Activated CD8-positive, alpha-beta T cell treated with anti-CD3 and anti-CD28 coated beads for 36 hours (primary cell): ENCODE results near the gene FBXO4. TPM values are rescaled to one million over a fixed set of nuclear protein-coding genes. Genes with fewer than 3 reads are reported as not detected.

Source experiments
- ATAC-seq: fragments of 200-7000 bp; cut with Tn5 transposase; one replicate; pipeline ENCODE4 v1.10.0; 2021; ENCODE audit warnings: mild to moderate bottlenecking, moderate library complexity
- CTCF ChIA-PET: fragments of 350-600 bp; sonication (Branson Sonifier 250); formaldehyde crosslinking; loops from one replicate; lab custom pipeline; 2021; ENCODE audit warnings: antibody characterized with exemption; lab: Charles Lee
- POLR2A ChIA-PET: fragments of 350-600 bp; sonication (Branson Sonifier 250); formaldehyde crosslinking; loops from one replicate; lab custom pipeline; 2021; ENCODE audit warnings: antibody characterized with exemption; lab: Charles Lee
- DNase-seq: peaks from one replicate; pipeline ENCODE4 v3.0.0-alpha.2; 2020
- H3K27ac Mint-ChIP-seq: one replicate; pipeline ENCODE4 v1.8.0; 2021; ENCODE audit warnings: mild to moderate bottlenecking, mixed read lengths
- H3K27me3 Mint-ChIP-seq: one replicate; pipeline ENCODE4 v1.8.0; 2021; ENCODE audit warnings: mixed read lengths
- H3K36me3 Mint-ChIP-seq: one replicate; pipeline ENCODE4 v1.8.0; 2021; ENCODE audit warnings: low read depth, mixed read lengths
- H3K4me1 Mint-ChIP-seq: one replicate; pipeline ENCODE4 v1.8.0; 2021; ENCODE audit warnings: low read depth, mixed read lengths
- H3K4me3 Mint-ChIP-seq: one replicate; pipeline ENCODE4 v1.8.0; 2021; ENCODE audit warnings: mild to moderate bottlenecking, moderate library complexity, mixed read lengths
- H3K9me3 Mint-ChIP-seq: one replicate; pipeline ENCODE4 v1.8.0; 2021; ENCODE audit warnings: mixed read lengths
- CTCF ChIP-seq: fragments of 200-600 bp; IDR thresholded peaks from one replicate; pipeline ENCODE4 v1.8.0; 2022; ENCODE audit warnings: antibody characterized with exemption, mild to moderate bottlenecking
- intact Hi-C: fragments of 100-400 bp; cut with micrococcal nuclease; formaldehyde crosslinking; loops from one replicate; pipeline ENCODE4 v1.10.0; 2022
- total RNA-seq, 2 experiments: library from RNA; stranded (reverse); gene quantifications; one replicate each; pipeline ENCODE4 v1.2.3, GENCODE V29; 2021

The FBXO4 gene
- total RNA-seq, 2 experiments from 2014 or later, result 18.5 to 21.0 TPM

DNA sequence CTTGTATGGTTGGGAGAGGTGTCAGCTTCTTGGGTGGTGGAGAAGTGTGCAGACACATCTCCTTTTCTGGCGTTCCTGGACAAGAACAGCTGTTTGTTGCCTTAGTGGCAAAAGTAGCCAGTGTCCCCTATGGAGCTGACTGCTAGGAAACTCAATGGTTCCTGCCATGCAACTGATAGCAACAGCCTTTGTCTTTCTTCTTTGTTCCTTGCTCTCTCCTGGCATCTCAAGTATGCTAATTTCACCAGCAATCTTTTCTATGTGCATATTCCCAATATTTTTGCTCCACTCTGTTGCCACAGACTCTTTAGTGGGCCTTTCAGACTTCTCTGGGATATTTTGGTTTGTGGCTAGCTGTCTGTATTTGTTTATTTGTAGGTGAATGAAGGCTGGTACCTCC is 36.7 kb downstream of the FBXO4 start:
- Mint-ChIP-seq H3K9me3 (peaks cover 27% of the 10 kb centered on the region), H3K4me3 (no peak overlapping the region), H3K4me1 (no peaks in the 10 kb centered on the region), H3K36me3 (peaks cover 4% of the 10 kb centered on the region), H3K27ac (no peak overlapping the region), H3K27me3 (peaks cover 4% of the 10 kb centered on the region)
- intact Hi-C loops, result no loop called here
- DNase-seq, result no peak
- ChIA-PET CTCF (interaction anchor here (1.2 kb wide), 1 partner anchor 81 kb away, joined by 4 read pairs; no protein-coding TSS in a partner anchor), POLR2A (no interaction called here)
- no peak for TF ChIP-seq CTCF
- ATAC-seq, result no peak

GRCh38 chr5:41962491-41962890 is 37.4 kb downstream of the FBXO4 start:
- Mint-ChIP-seq H3K27me3 (peaks cover 4% of the 10 kb centered on the region), H3K27ac (no peak overlapping the region), H3K36me3 (peaks cover 4% of the 10 kb centered on the region), H3K4me3 (no peak overlapping the region), H3K4me1 (no peaks in the 10 kb centered on the region), H3K9me3 (peaks cover 27% of the 10 kb centered on the region)
- TF ChIP-seq CTCF, result no peak
- ChIA-PET POLR2A (interaction anchor here (0.6 kb wide), 1 partner anchor 516 kb away, joined by 3 read pairs; no protein-coding TSS in a partner anchor), CTCF (interaction anchor here (1.2 kb wide), 2 partner anchors 43 to 81 kb away, joined by 4 read pairs; no protein-coding TSS in a partner anchor)
- no peak for DNase-seq
- intact Hi-C loops, result no loop called here
- ATAC-seq, result no peak

GRCh38 chr5:41966401-41967105 is 41.5 kb downstream of the FBXO4 start:
- no peak for ATAC-seq
- H3K27ac Mint-ChIP-seq, result no peak overlapping the region
- CTCF ChIA-PET, result no interaction called here
- no peak overlapping the region for H3K4me3 Mint-ChIP-seq
- POLR2A ChIA-PET, result no interaction called here
- intact Hi-C loops, result no loop called here
- TF ChIP-seq CTCF, result no peak
- H3K36me3 Mint-ChIP-seq, result no peaks in the 10 kb centered on the region
- no peak for DNase-seq
- H3K27me3 Mint-ChIP-seq, result peaks cover 2% of the 10 kb centered on the region
- peaks cover 13% of the 10 kb centered on the region for H3K9me3 Mint-ChIP-seq
- H3K4me1 Mint-ChIP-seq, result no peaks in the 10 kb centered on the region

DNA sequence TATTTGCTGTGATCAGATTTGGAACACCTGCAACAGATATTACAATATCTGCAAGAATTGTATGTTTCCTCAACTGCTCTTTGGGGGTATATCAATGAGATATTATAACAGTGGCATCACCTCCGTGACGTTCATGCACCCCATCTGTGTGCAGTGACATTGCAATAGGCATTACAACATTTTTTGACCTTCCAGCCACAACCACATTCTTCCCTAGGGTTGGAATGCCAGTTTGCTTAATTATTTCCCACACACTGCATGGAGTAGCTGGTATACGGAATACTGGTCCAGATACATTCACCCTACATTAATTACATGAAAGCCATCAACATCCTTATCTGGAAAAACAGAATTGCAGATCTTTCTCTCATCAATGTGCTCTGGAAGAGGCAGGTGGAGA is 42.3 kb downstream of the FBXO4 start:
- ATAC-seq, result no peak
- H3K27ac Mint-ChIP-seq, result no peak overlapping the region
- no peak for TF ChIP-seq CTCF
- CTCF ChIA-PET, result no interaction called here
- intact Hi-C loops, result no loop called here
- peaks cover 7% of the 10 kb centered on the region for H3K9me3 Mint-ChIP-seq
- no peaks in the 10 kb centered on the region for H3K4me1 Mint-ChIP-seq
- no peaks in the 10 kb centered on the region for H3K36me3 Mint-ChIP-seq
- peaks cover 2% of the 10 kb centered on the region for H3K27me3 Mint-ChIP-seq
- POLR2A ChIA-PET, result no interaction called here
- no peak overlapping the region for H3K4me3 Mint-ChIP-seq
- no peak for DNase-seq

DNA sequence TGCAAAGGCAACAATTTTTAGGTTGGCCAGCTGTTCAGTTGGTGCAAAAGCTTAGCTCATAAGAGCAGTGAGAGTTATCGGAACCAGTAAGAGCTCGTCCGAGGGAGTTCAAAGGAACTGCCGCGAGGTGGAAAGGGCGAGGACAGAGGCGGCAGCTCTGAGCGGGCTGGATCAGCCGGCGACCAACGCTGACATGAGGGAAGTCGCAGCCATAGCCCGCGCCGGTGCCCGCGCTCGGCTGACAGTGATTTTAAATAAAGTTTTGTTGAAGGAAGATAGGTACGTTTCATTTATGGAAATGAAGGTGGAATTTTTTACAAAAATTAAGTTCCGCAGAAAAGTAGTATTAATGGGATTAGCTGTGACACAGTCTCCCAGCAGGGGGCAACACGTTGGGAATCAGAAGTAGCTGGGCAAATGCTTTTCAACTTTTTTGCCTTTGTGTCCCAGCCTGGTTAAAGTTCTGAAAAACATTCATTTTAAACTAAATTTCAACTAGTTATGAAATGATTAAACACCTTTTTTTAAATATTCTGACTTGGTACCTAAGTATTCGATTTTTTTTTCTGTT is 43.2 kb downstream of the FBXO4 start:
- no peak for ATAC-seq
- CTCF ChIA-PET, result interaction anchor here (1.1 kb wide), 1 partner anchor 37 kb away, joined by 3 read pairs; no protein-coding TSS in a partner anchor
- intact Hi-C loops, result no loop called here
- Mint-ChIP-seq H3K27me3 (peaks cover 2% of the 10 kb centered on the region), H3K27ac (no peak overlapping the region), H3K4me3 (no peak overlapping the region), H3K36me3 (no peaks in the 10 kb centered on the region), H3K4me1 (no peaks in the 10 kb centered on the region), H3K9me3 (peaks cover 6% of the 10 kb centered on the region)
- no peak for TF ChIP-seq CTCF
- DNase-seq, result no peak
- POLR2A ChIA-PET, result no interaction called here
